Hematopoietic multipotent progenitor cell treated with erythropoietin and hydrocortisone succinate and interleukin-3 and kit ligand, for 8 days (in vitro differentiated cells): ENCODE measurements around the gene DIABLO.
"Not testable (repeated sequence)": the region's sequence is repeated elsewhere in the genome, so short reads cannot be mapped to it uniquely, and the experiment has no call there.

Source experiments
- DNase-seq: peaks from one replicate; pipeline ENCODE4 v3.0.0-alpha.2; 2015

DIABLO gene

DNA sequence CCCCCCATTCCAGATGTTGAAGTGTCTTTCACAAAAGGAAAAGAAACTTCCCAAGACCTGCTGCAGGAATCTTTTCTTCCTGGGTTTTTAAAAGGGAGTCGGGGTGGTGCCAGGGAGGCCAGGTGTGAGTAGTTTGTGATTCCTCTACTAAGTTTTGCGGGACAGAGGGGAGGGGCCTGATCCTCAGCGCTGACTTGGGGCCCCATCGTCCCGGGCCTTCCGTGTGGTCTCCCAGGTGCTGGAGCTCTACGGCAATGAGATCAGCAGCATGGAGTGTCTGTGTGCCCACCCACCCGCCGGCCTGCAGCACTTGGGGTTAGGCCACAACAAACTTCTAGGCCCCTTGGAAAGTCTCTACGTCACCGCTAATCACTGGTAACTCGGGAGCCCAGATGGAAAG is 38.4 kb downstream of the DIABLO start:
- no peak for DNase-seq

DNA sequence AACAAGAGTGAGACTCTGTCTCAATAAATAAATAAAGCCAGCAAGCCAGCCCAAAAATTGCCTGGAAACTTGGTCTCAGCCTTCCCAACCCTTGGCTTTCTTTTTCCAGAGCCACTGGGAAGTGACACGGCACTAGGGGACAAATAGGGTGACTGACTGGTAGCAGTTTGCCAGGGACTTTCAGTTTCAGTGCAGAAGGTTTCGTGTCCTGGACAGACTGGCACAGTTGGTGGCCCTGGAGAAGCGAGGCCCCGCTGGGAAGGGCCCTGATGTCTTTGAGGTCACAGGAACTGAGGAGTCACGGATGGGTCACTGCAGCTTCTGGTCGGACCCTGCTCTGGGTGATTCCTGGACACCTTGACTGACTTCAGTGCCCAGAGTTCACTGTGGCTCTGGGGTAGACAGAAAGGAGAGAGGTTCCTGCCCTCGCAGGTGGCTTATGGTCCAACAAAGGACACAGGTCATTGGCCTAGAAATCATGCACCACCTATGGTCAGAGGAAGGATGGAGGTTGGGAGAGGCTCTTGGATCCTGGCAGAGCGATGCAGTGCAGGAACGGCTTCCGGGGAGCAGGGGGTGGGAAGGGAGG is 40.3 kb downstream of the DIABLO start:
- DNase-seq, result no peak

DNA sequence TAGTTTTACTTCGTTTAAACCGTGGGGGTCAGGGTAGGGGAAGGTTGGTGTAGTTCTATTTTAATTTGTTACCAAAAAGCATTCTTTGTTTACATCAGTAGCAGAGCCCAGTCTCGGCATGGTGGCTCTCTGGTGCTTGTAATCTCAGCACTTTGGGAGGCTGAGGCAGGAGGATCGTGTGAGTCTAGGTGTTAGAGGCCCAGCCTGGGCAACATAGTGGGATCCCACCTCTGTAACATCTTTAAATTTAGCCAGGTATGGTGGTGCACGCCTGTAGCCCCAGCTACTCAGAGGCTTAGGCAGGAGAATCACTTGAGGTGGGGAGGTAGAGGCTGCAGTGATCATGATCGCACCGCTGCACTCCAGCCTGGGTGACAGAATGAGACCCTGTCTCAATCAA is 40.8 kb downstream of the DIABLO start:
- no peak for DNase-seq

DNA sequence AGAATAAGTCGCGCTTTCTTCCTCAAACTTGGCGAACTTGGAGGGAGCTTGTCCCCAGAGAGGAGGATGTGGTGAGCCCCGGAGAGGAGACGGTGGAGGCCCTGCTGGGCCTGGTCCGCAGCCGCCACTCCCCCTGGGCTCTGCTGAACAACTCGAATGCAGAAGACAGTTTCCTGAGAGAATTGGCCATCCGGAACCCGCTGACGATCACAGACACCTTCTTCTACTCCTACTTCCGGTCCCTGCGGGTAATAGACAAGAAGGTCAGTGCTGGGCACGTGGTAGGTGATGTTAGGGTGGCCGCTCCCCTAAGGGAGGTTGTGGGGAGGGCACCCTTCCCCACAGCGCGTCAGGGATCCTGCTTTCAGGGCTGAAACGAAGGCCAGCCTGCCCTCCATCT is 41.3 kb downstream of the DIABLO start:
- DNase-seq, result no peak

DNA sequence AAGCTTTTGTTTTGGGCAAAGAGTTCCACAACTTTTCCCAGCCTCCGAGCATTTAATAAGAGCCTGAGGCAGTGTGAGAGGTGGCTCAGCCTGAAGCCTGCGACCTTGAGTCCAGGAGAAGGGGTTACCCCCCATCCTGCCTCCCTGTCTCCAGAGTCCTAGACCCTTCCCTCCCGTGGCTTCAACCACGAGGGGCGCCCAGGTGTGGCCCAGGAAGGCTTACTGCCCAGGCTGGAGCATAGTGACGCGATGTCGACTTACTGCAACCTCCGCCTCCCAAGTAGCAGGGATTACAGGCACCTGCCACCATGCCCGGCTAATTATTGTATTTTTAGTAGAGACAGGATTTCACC is 42.3 kb downstream of the DIABLO start:
- no peak for DNase-seq

DNA sequence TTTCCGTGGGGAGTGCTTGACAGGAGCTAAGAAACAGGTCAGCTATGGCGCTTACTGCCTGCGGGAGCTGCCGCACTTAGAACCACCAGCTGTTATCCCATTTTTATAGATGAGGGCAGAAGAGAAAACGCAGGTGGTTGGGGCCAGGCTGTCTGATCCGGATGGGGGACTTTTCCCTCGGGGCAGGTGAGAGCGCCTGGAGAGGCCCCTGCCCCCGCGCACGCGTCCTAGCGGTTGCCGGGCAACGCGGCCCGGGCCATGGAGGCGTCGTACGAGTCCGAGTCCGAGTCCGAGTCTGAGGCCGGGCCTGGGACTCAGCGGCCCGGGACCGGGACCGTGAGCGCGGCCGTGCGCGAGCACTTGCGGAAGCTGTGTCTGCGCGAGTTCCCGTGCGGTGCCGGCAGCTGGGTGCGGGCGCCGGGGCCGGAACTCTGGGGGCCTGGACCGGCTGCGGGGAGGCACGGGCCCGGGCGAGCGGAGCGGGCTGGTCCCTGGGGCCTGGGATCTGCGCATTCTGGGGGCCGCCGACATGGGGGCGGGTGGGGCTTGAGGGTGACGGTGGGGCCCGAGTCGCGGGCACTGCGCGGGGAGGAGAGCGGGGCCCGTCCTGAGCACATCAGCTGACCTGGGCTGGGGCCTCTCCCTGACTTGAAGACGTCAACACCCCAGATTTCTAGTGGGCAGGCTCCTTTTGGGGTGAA is 42.8 kb downstream of the DIABLO start, which contains the start of gene LRRC43:
TSS of gene LRRC43 (plus strand) at position 237 of the 701 bp plus-strand sequence. CDS start at position 259, 22 bp downstream.
- DNase-seq, result no peak

DNA sequence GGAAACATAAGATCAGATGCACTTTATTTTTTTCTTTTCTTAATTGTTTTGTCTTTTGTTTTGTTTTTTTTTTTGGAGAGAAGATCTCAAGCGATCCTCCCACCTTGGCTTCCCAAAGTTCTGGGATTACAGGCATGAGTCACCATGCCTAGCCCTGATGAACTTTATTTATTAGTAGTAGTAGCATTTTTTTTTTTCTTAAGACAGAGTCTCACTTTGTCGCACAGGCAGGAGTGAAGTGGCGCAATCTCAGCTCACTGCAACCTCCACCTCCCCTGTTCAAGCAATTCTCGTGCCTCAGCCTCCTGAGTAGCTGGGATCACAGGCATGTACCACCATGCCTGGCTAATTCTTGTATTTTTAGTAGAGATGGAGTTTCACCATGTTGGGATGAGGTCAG is 49.4 kb downstream of the DIABLO start:
- not testable (repeated sequence) for DNase-seq

DNA sequence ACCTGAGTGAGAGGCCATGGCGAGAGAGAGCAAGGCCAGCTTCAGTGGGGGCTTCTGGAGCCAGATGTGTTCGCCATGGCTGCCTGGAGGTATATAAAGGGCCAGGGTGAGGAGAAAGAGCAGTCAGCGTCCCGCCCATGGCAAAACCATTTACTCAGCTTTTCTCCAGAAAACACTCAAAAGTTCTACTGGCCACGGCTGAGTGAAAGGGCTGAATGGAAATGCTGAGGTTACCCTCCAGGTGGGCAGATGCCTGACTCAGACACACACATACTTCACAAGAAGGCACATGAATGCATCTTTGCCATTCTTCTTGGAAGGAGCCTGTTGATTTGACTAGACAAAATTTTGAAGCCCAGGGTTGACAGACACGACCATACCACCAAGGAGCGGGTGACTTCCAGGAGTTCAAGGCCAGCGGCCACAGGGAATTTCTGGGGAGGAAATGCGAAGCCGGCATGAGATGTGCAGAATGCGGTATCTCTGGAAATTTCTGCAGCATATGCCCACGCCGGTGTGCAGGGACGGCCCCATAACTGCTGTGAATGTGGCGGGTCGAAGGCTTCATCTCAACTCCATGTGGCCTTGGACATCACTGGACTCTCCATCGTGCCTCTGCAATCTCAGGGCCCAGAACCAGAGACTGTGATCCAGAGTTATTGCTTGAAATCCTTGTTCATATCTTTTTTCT is 51.6 kb downstream of the DIABLO start, which contains the start of gene IL31:
TSS of gene IL31 (minus strand) at position 67 of the 691 bp plus-strand sequence. CDS start at position 18, 49 bp downstream.
- no peak for DNase-seq

DNA sequence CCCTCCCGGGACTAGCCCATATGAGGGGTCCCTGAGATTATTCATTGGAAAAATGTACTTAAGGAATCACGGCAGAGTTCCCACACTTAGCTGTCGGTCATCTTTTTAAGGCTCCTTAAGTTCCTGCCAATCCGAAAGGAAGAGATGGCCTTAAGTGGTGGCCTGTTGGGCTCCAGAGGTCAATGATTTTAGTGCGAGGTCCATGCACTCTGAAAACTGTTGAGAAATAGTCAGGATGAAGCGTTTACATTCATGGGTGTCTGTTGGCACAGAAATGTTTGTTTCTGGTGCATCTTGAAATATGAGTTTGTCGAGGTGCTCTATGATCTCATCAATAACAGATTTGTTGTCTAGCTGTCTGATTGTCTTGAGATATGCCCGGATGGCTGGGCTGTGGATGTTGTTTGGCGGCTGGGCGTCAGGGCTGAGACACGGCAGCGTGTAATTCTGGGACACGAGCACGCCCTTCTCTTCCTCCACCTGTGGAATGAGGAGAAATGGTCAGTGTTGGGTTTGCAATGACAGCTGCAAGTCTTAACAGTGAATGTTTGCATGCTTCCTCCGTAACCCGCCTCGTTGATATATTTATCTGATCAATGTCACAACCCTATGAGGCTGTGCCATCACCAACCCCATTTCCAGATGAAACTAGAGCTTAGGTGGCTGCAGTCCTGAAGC is 53.5 kb downstream of the DIABLO start:
- DNase-seq, result no peak

DNA sequence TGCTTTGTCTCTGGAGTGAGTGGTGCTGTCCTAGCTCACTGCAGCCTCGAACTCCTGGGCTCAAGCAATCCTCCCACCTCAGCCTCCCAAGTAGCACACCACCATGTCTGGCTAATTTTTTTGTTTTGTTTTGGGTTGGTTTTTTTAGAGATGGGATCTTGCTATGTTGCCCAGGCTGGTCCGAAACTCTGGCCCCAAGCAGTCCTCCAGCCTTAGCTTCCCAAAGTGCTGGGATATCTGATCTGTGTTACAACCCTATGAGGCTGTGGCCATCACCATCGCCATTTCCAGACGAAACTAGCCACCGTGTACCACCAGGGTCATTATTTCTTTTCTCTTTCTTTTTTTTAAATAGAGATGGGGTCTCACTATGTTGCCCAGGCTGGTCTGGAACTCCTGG is 54.5 kb downstream of the DIABLO start:
- DNase-seq, result no peak

DNA sequence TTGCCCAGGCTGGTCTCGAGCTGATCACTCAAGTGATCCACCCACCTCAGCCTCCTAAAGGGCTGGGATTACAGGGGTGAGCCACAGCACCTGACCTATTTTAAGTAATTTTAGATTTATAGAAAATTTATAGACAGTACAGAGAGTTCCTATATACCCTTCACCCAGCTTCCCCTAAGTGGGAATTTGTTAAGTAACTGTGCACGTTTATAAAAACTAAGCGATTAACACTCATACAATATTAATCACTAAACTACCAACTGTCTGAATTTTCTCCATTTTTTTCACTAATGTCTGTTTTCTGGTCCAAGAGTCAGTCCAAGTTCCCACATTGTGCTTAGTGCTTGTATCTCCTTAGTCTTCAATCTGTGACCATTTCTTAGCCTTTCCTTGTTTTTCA is 57.4 kb downstream of the DIABLO start:
- no peak for DNase-seq

DNA sequence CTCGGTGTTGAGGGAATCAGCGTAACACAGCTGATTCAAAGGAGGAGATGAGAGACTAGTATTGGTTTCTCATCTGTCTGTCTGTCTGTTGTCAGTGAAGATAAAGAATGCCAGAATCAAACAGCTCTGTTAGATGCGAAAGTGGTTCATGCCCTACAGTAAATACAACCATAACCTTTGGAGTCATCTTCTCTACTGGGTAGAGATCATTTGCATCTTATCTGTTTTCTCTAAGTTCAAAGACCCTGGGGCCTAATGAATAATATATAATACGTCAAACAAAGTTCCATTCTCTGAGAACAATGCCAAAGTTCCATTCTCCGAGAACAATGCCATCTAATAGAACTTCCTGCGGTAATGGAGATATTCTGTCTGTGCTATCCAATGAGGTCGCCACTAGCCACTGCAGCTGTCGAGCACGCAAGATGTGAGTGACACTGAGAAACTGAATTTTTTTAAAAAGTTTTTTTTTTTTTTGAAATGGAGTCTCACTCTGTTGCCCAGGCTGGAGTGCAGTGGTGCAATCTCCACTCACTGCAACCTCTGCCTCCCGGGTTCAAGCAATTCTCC is 58.4 kb downstream of the DIABLO start:
- DNase-seq, result no peak

DNA sequence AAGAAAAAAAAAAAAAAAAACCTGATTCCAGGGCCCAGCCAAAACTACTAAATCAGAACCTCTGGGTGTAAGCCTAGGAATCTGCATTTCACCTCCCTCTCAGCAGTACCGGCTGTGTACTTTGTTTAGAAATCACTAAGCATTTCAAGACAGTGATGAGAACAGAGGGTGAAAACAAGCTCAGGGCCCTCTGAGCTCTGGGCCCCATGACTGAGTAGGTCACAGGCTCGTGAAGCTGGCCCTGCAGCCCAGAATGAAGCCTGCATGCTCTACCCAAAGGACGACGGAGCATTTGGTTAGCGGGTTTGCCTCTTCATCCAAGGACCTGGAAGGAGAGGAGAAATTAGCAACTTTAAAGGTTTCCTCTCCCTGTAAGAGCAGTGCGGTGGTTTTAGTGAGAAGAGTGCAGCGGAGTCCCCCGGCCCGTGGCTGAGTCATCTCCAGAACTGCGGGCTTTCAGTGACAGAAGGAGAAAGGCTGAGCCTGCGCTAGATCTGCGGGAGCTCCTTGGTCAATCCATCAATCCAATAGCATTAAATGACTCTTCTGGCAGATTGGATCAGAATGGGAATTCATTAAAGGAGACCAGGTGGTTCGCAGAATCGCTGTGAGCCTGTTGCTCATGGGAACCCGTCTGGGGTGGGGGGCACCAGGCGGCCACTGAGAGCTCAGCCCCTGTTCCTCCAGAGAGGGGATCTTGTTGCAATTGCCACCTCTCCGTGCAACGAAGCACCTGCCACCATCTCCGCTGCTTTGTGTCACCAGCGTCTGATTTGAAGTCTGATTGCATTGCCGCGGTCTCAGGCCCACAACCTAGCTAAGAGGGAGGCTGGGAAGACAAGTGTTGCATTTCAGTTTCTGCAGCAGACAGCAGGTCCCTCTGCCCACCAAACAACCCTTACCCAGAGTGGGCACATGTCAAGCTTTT is 59.2 kb downstream of the DIABLO start:
- no peak for DNase-seq

DNA sequence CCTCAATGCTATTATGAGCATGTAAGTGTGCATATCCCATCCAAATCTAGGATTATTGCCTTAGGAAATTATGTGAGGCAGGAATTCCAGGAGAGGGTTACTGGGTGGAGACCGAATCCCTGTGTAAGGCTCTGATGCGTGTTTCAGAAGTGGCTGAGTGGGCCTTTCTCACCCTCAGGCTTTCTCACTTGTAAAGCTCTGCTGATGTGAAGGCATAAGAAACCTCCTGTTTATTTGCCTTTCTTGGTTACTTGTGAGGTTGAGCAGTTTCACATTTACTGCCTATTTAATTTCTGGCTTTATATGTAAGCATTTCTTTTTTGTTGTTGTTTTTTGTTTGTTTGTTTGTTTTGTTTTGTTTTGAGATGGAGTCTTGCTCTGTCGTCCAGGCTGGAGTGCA is 62.9 kb downstream of the DIABLO start:
- no peak for DNase-seq

DNA sequence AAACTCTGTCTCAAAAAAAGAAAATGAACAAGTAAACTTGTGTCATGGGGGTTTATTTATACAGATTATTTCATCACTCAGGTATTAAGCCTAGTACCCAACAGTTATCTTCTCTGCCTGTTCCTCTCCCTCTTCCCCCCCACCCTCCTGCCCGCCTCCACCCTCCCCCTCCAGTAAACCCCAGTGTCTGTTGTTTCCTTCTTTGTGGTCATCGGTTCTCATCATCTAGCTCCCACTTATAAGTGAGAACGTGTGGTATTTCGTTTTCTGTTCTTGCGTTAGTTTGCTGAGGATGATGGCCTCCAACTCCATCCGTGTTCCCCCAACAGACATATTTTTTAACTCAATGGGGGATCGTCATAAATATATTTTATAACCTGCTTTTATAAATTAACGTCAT is 64.2 kb downstream of the DIABLO start:
- no peak for DNase-seq

DNA sequence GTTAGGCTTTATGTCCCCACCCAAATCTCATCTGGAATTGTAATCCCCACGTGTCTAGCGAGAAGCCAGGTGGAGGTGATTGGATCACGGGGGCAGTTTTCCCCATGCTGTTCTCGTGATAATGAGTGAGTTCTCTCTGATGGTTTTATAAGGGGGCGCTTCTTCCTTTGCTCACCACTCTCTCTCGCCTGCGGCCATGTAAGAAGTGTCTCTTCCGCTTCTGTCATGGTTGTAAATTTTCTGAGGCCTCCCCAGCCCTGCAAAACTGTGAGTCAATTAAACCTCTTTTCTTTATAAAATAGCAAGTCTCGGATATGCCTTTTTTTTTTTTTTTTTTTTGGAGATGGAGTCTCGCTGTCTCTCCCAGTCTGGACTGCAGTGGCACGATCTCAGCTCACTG is 65.1 kb downstream of the DIABLO start:
- no peak for DNase-seq

DNA sequence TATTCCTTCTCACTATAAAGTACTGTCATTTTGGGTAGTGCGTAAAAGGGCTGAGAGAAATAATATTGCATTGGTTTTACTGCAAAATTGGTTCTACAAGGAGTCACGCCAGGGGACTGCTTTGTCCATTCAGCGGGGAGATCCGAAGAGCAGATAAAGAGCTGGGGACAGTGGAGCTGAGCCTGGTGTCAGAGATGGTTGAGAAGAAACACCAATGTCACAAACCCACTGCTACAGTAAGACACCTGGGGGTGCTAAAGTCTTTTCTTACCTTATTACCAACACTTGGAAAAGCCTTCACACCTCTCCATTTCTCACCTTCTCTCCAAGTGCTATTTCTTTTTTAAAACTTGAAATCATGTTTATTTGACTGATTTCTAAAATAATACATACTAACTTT is 66.0 kb downstream of the DIABLO start:
- no peak for DNase-seq

DNA sequence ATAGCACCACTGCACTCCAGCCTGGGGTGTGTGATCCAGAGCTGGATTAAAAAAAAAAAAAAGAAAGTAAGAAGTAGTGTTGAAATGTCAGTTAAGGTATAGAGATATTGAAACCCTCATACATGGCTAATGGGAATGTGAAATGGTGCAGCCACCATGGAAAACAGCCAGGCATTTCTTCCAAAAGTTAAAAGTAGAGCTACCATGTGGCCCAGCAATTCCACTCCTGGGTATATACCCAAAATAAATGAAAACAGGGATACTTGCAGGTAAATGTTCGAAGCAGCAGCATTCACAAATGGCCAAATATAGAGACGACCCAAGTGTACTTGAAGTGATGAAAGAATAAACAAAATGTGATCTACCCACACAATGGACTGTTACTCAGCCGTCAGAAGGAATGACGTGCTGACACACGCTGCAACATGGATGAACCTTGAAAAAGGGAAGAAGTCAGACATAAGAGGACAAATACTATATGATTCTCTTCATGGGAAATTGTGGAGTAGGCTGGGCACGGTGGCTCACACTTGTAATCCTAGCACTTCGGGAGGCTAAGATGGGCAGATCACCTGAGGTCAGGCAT is 67.1 kb downstream of the DIABLO start:
- no peak for DNase-seq
